GM12892 (cell line): ENCODE data around the gene LRRTM4.

Experiments
- POLR2A ChIP-seq: IDR thresholded peaks from 2 replicates; pipeline ENCODE4 v1.6.1; 2011; ENCODE audit warnings: low read depth, low read length, control low read depth
- POLR2AphosphoS5 ChIP-seq: IDR thresholded peaks from 2 replicates; pipeline ENCODE4 v1.6.1; 2011; ENCODE audit warnings: low read depth, low read length, control low read depth

DNA sequence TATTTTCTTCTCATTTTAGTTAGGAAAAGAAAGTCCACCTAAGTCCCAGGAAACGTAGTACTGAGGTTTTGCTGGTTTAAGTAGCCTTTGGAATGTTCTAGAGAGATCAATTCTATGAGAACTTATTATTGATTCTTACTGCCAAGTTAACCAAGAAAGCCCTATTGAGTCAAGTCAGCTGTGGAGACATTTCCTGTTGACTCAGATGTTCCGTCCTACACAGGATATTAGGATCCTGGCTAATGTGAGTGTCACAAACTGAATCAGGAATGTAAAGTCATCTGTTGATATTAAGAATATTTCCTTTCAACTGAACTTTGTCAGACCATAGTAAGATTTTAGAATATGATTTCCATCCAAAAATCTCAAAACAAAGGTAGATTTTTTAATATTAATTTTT is 654.3 kb downstream of the LRRTM4 start:
- TF ChIP-seq POLR2A (no peak), POLR2AphosphoS5 (no peak)
